IPS-NIHi7 (cell line): ENCODE results near the gene TMED8.
"Not testable (repeated sequence)": the region's sequence is repeated elsewhere in the genome, so short reads cannot be mapped to it uniquely, and the experiment has no call there.

Source experiments
- DNase-seq: peaks from one replicate; pipeline ENCODE4 v3.0.0; 2012; ENCODE audit warnings: mixed read lengths; ENCODE audit errors: extremely low spot score

Gene TMED8

DNA sequence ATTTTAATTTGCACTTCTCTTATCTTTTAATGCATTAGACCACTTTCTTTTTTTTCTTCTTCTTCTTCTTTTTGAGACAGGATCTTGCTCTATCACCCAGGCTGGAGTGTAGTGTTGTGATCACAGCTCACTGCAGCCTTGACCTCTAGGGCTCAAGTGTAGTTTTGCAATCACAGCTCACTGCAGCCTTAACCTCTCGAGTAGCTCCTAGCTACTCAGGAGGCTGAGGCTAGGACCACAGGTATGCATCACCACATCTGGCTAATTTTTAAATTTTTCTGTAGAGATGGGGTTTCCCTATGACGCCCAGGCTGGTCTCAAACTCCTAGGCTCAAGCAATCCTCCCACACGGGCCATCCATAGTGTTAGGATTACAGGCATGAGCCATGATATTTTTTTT is 12.7 kb downstream of the TMED8 start:
- DNase-seq = no peak

DNA sequence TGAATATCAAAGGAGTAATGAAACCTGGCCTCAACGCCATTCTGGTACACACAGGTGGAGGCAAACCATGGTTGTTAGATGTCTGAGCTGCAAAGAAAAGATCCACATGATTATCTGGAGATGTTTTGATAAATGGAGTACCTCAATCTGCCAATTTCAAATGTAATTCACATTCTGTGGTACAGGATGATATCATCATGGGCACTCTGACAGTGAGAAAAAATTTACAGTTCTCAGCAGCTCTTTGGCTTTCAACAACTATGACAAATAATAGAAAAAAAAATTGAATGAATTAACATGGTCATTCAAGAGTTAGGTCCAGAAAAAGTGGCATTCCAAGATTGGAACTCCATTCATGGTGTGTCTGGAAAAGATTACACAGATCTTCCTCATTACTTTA is 17.3 kb downstream of the TMED8 start:
- DNase-seq = no peak

DNA sequence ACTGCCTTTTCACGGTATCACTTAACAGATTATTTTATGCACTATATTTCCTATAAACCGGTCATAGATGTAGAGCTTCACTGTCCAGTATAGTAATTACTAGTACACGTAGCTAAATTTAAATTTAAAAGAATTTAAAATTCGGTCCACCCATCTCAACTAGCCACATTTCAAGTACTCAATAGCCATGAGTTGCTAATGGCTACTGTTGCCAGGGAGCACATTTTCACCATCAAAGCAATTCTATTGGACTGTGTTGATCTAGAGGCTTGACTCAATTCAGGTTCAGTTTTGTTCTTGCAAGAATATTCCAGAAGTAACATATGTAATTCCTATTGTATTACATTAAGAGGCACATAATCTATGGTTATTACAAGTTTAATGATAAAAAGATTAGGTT is 20.0 kb downstream of the TMED8 start:
- DNase-seq = no peak

DNA sequence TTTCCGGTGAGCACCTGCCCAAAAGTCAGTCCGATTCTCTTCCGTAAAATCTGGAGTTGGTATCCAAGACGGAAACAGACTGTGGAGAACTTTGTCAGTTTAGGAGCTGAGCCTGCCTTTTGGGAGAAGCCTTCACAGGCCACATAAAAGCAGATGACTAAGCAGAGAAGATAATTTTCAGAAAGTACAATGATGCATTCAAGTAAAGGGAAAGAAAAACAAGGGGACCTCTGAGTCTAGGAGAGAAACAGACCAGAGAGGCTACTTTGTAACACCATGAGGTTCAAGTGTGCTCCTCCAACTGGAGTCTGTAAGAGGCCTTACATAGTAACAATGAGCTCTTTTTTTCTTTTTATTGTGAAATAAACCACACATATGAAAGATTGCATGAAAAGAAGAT is 21.1 kb downstream of the TMED8 start:
- no peak for DNase-seq

DNA sequence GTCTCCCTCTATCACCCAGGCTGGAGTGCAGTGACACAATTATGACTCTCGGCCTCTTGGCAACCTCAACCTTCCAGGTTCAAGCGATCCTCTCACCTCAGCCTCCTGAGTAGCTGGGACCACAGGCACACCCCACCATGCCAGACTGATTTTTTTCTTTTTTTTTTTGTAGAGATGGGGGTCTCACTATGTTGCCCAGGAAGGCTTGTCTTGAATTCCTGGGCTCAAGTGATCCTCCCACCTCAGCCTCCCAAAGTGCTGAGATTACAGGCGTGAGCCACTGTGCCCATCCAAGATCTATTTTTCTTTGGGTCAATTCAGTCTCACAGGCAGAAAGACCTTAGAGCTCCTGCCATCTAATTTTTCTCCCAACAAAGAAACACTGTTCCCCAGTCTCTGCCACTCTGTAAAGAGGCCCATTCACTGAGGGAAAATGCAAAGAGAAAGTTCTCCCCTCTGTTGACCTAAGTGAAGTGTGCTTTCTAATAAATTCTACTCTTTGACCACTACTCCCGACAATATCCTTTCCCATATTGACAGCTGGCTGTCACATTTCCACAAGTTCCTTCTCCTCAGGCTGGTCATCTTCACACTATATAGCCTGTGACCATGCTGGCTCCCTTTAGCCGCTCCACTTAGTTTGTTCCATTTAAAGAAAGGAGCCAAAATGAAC is 23.3 kb downstream of the TMED8 start:
- no peak for DNase-seq

DNA sequence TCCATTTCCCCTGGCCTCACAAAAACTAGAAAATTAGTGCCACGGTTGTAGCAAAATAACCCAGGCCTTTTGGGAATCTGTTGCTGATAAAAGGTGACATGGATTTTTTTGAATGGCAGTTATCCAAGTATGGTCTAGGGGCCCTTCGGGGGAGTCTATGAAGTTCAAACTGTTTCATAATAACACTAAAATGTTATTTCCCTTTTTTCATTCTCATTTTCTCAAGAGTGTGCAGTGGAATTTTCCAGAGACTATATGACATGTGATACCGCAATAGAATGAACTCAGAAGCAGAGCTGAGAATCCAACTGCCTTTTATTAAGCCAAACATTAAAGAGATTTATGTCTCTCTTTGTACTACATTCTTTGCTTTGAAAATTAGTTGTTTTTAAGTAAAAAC is 29.1 kb downstream of the TMED8 start:
- no peak for DNase-seq

DNA sequence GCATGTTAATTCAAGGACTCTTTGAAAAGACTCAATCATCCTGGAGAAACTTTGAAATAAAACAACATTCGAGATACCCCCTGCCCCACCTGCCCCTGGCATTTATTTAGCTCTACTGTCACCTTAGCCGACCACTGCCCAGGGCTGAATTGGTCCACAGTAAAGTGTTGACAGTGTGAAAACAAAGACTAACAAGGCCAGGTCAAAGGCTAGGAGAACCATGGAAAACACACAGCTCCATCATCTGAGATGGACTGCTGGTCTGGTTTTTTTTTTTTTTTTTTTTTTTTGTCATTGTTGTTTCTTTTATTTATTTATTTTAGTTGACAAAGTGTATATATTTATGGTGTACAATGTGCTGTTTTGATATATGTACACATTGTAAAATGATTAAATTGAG is 30.4 kb downstream of the TMED8 start:
- no peak for DNase-seq

DNA sequence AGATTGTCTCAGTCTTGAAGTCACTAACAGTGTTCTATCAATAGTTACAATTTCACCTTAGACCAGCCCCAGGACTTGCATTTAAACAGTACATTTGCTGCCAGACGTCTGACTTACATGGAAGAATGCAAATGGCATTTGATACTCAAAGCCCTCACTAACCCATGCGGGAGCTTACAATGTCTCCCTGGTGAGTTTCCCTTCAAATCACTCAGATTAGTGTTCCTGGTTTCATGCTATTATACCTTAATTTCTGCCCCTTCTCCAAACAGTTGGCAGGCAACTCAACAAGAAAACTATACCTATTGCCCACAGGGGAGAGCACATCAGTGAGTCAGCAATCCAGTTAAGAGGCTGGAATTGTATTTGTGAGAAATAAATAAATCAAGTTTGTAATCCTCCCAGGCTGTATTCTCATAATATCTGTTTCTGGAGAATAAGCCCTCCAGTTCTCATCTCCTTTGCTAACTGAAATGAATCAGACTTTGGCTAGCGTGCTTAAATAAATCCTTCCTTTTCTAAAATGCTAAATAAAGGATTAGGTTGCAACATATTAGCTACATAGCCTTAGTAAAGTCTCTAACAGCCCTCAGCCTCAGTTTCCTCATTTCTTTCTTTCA is 32.4 kb downstream of the TMED8 start:
- DNase-seq = no peak

DNA sequence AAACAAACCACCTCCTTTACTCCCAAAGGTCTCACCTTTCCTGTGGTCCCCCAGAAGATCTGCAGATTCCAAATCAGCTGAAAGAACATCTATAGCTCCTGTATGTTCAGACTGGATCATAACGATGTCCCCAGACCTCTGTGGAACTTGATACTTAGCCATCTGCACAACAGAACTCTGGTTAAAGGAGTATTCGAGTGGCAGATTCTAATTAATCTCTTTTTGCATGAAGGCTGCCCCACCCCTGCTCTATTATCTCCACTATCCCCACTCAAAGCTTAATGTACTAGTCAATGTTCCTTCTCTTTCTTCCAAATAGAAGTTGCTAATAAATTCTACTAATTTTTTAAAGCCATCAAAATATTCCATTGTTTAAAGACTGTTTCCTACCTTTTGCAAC is 33.2 kb downstream of the TMED8 start:
- DNase-seq = no peak

DNA sequence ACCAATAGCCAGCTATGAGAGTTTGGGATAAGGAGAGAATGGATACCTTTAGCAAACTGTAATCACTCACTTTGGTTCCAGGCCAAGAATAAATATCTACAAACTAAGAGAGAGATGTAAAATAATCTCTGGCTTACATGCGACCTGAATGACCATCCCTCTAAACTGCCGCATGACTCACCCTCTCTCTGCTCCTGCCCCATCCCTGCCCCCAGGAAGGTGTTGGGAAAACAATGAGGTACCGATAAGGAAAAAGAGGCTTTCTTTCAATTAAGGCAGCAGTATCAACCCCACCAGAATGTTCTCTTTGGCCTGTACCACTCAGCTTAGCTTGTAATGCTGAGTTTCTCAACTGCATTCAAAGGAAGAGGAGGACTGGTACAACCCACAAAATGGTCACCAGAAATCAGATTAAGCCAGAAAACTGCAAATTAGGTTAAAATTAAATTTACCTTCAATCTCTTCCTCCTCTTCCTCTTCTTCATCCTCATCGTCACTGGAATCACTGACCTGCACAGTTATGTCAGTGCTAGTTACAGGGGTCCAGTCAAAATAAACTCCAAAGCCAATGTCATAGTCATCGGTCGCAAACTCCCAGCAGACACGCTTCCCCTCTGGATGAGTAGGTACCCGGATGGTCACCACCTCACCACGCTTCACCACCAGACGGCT is 34.0 kb downstream of the TMED8 start:
- DNase-seq = no peak

DNA sequence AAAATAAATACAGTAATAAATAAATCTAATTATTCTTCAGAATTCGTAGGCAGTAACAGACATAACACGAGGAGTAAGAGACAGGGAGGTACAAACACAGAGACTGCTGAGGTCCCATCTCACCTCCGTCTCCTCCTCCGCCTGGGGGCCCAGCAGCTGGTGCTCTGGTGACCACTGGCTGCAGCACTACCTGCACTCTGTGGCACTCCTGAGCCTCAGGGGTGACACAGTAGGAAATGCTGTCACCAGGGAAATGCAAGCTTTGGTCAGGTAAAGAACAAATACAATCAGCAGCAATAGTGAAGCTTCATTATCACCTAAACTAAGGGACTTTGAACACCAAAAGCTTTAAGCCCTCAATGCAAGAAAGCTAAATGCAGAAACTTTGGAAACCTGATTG is 36.5 kb downstream of the TMED8 start:
- no peak for DNase-seq

DNA sequence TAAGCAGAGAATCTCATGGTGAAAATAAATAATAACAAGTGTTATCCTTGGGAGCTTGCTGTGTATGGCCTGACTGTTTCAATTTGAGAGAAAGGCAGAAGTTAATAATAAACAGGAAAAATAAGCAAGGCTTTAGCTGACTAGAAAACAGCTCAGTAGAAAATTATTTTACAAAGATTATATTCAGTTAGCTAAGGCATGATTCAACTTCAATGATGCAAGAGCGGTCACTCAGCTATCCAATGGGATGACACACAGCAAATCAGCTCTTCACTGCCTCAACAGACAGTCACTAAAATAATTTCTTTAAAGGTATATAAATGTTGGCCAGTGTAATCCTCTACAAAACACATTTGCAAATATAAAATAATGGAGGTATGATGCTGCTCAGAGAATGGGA is 37.5 kb downstream of the TMED8 start:
- DNase-seq = no peak

DNA sequence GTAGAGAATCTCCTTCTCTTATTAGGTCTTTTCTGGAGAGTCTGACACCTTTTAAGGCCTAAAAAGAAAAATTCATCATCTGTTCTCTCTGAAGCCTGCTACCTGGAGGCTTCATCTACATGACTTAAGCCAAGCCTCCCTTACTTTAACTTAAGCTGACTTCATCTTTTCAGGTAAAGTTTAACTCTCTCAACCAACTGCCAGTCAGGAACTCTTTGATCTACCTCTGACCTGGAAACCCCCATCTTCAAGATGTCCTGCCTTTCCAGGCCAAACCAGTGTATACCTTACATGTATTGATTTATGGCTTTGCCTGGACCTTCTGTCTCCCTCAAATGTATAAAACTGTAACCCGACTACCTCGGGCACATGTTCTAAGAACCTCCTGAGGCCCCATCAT is 38.6 kb downstream of the TMED8 start:
- no peak for DNase-seq

DNA sequence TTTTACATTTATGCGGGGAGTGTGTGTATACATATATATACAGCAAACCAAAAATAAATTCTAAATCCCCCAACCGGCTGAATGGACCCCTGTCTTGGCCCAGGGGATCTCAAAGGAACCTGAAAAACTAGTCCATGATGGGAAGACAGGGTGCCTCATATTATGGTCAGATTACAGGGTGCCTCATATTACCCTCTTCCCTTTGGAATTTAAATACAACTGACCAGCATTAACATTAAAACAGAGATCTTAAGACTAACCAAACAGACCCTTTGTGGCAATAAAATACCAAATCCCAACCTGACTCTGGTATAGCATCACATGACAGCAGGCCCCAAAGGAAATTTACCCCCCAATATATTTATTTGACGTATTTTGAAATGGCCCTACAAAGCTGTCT is 39.0 kb downstream of the TMED8 start:
- no peak for DNase-seq

DNA sequence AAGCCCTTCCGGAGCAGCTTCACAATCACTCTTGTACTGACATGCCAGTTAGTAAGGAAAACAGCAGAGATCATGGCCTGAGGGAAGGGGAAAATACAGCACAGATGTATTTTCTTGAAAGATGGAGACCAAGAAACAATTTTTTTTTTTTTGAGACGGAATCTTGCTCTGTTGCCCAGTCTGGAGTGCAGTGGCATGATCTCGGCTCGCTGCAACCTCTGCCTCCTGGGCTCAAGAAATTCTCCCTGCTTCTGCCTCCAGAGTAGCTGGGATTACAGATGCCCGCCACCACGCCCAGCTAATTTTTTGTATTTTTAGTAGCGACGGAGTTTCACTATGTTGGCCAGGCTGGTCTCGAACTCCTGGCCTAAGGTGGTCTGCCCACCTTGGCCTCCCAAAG is 39.6 kb downstream of the TMED8 start:
- DNase-seq = not testable (repeated sequence)

DNA sequence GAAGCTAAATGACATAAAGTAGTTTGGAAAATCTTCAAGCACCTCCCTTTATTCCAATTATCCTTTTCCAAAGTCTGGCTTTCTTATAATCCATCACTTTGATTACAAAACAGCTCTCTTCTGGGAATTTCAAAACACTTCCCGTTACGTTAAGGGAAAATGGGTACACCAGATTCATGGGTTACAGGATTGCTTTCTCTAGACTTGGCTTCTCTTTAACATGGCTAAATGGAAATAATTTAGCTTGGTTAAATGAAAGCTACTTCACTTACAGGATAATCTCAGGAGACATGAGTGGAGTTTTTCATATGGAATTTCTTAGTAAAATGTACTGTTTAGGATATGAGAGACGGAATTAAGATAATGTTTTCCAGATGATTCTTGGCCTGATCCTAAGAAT is 41.3 kb downstream of the TMED8 start:
- no peak for DNase-seq

DNA sequence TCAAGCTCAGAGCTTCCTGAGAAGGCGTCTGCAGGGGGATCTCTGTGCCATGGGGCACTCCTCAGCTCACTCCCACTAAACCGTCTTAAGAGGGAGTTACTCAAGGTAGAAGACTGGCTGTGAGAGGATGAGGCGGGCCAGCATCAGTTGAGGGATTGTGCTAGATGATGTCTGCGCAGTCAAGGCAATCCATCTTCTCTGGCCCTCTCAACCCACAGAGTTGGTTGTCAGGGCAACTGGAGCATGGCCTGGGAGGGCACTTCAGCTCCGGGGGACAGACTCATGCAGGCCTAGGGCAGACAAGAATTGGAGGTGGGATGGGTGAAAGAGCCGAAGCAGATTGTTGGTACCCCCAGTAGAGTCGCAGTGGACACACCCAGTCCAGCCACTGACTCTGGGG is 47.0 kb downstream of the TMED8 start:
- no peak for DNase-seq

DNA sequence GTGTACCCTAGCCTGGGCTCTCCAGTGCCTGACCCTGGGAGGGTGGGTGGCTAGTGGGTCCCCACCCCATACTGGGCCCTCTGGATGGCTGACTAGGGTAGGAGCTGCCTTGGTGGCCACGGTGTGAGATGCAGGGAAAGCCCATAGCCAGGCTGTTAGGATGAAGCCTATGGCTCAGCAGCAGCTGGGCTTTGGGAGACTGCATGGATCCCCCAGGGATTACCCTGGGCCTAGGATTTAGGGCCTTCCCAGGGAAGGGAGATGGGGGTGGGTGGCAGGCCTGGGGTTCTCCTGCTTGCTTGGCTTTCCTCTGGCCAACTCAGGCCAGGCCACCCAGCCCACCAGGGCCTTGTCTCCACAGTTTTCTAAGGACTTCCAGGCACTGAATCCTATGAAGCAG is 49.8 kb downstream of the TMED8 start:
- DNase-seq = no peak

DNA sequence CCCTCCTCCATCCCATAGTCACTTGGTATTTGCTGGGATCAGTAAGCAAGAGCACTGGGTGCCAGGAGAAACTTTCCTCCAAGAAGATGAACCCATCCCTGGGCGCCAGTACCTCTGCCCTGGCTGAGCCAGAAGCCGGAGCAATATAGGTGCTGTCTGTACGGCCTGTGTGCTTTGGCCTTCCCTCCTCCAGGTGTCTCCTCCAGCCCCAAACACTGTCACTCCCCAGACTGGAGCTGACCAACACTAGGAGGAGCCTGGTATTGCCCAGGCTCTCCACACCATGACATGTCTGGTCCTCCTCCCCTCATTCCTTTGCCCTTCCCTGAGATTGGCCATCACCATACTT is 51.2 kb downstream of the TMED8 start:
- peak; percentile 54 for DNase-seq

DNA sequence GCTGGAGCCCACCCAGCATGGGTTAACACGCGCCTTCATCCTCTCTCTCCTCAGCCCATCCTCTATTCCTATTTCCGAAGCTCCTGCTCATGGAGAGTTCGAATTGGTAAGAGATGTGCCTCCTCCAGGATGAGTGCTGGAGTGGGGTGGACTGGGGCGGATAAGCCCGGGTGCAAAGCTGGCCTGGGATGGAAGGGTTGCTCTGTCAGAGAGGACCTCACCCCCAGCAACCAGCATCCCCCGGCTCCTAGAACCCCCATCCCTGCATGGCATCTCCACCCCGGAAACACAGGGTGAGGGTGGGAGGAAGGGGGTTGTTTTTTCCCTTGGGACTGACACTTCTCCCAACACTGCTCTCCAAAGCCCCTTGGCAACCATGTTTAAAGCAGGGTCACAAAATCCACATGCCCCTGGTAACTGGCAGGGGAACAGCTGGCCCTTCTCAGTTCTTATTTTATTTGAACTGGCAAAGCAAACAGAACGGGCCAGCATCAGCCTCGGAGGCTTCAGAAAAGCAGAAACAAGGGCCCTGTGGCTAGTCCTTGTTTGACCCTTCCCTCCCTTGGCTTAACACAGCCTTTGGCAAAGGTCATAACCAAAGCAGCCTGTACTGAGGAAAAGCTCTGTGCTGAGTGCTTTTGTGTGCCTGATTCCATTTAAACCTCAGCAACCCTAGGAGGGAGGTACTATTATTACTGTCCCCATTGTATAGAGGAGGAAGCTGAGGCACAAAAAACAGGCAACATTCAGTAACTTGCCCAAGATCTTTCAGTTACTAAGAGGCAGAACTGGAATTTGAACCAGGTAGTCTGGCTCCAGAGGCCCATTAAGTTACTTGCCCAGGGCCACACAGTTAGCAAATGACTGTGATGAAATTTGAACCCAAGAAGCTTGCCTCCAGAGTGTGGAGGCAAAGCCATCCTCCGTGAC is 51.8 kb downstream of the TMED8 start:
- no peak for DNase-seq

DNA sequence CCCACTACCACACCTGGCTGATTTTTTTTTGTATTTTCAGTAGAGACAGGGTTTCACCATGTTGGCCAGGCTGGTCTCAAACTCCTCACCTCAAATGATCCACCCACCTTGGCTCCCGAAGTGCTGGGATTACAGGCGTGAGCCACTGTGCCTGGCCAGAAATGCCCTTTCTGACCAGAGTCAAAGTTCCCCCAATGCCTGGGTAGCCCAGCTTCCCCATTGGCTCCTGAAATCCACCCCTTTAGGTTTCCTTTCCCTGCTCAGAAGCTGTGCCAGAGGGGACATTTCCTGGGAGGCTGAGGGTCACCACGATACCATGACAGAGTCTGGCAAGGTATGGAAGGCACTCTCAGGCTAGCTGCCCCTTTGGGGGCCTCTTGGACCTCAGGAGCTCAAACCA is 52.6 kb downstream of the TMED8 start:
- no peak for DNase-seq

DNA sequence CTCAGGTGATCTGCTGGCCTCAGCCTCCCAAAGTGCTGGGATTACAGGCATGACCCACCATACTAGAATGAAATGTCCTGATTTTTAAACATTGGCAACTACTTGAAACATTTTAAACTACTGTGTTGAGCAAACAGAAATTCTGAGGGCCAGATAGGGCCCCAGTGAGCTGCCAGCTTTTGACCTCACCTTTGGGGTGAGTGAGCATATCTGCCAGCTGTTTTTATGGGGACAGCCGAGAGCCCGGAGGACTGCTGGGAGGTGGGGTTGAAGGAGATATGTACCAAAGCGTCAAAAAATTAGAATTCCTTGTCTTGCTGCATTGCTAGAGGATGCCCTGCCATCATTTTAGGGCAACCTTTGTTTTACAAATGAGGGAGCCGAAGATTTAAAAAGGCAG is 53.3 kb downstream of the TMED8 start:
- no peak for DNase-seq

DNA sequence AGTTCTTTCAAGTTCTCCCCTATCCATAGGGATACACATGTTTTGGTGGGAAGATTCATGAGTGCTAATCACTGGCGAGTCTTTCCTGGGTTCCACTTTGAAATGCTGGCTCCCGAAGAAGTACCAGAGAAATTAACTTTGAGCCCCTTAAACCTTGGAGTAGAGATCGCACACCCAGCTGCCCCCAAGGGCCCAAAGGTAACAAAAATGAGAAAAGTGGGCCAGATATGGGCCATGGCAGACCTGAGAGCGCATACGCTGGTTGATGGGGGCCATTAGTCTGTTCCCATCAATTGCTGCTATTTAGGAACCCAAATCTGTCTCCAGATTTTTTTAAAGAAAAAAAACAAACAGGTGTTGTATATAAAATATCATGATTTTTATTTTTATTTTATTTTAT is 53.9 kb downstream of the TMED8 start:
- DNase-seq = no peak
